ENCODE results near the gene ZCCHC7.

DNA sequence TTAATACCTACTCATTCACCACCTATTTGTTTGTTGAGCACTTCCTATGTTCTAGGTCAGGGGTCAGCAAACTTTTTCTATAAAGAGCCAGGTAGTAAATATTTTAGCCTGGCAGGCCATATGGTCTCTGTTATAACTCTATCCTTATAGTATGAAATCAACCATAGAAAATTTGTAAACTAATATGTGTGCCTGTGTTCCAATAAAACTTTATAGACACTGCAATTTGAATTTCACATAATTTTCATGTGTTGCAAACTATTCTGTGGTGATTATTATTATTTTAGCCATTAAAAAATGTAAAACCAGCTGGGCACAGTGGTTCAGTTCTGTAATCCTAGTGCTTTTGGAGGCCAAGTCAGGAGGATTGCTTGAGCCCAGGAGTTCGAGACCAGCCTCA is 223.3 kb downstream of the ZCCHC7 start:
- TF ChIP-seq, protein P1, sequence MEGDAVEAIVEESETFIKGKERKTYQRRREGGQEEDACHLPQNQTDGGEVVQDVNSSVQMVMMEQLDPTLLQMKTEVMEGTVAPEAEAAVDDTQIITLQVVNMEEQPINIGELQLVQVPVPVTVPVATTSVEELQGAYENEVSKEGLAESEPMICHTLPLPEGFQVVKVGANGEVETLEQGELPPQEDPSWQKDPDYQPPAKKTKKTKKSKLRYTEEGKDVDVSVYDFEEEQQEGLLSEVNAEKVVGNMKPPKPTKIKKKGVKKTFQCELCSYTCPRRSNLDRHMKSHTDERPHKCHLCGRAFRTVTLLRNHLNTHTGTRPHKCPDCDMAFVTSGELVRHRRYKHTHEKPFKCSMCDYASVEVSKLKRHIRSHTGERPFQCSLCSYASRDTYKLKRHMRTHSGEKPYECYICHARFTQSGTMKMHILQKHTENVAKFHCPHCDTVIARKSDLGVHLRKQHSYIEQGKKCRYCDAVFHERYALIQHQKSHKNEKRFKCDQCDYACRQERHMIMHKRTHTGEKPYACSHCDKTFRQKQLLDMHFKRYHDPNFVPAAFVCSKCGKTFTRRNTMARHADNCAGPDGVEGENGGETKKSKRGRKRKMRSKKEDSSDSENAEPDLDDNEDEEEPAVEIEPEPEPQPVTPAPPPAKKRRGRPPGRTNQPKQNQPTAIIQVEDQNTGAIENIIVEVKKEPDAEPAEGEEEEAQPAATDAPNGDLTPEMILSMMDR (IDR thresholded peaks at IDR 0.05), result no peak
- no peak for TF ChIP-seq POLR2A (IDR thresholded peaks at IDR 0.05)

Data from thyroid gland (tissue), 4 donors.